IMR-90 (cell line): Measurements from ENCODE around the gene OAS3. TPM values are rescaled to one million over a fixed set of nuclear protein-coding genes. Genes with fewer than 3 reads are reported as not detected.

ENCODE experiments used
- ATAC-seq: fragments of 200-7000 bp; cut with Tn5 transposase; 2 replicates; pipeline ENCODE4 v1.9.1; 2020; ENCODE audit warnings: low read depth, mild to moderate bottlenecking, moderate library complexity
- BruUV-seq: library from RNA; stranded (reverse); fragments of 400-500 nt; replicated peaks from 2 replicates; lab custom pipeline; 2021; lab: Mats Ljungman, UMichigan
- CTCF ChIA-PET: fragments of 300-600 bp; formaldehyde crosslinking; extraction: SDS; loops from one replicate; lab custom pipeline; 2021; ENCODE audit warnings: antibody characterized with exemption; lab: Yijun Ruan, JAX
- POLR2A ChIA-PET: fragments of 300-600 bp; sonication (Branson Sonifier 250); formaldehyde crosslinking; loops from one replicate; lab custom pipeline; 2022; ENCODE audit warnings: antibody characterized with exemption; ENCODE audit not compliant: unreplicated experiment; lab: Charles Lee
- DNase-seq: peaks from one replicate; pipeline ENCODE4 v3.0.0; 2013
- H2AFZ ChIP-seq: replicated peaks from 2 replicates; pipeline ENCODE3; 2013; ENCODE audit warnings: low read length, mild to moderate bottlenecking; ENCODE audit not compliant: poor library complexity
- H2AK5ac ChIP-seq: 2 replicates; pipeline ENCODE4 v1.6.1; 2013; ENCODE audit warnings: low read depth, low read length, inconsistent platforms
- H2AK9ac ChIP-seq: replicated peaks from 2 replicates; pipeline ENCODE3; 2013; ENCODE audit warnings: mild to moderate bottlenecking, low read depth, low read length, moderate library complexity; ENCODE audit not compliant: poor library complexity
- H2BK120ac ChIP-seq: 2 replicates; pipeline ENCODE4 v1.6.1; 2013; ENCODE audit warnings: low read depth, low read length, inconsistent platforms
- H2BK15ac ChIP-seq: 3 replicates; pipeline ENCODE4 v1.6.1; 2013; ENCODE audit warnings: low read depth, low read length, inconsistent platforms
- H2BK20ac ChIP-seq: 2 replicates; pipeline ENCODE4 v1.6.1; 2013; ENCODE audit warnings: low read depth, mild to moderate bottlenecking, inconsistent platforms, low read length, moderate library complexity
- H2BK5ac ChIP-seq: 2 replicates; pipeline ENCODE4 v1.6.1; 2013; ENCODE audit warnings: mild to moderate bottlenecking, low read depth, low read length, inconsistent platforms; ENCODE audit not compliant: poor library complexity, severe bottlenecking
- H3K14ac ChIP-seq: replicated peaks from 2 replicates; pipeline ENCODE4 v1.6.1; 2013; ENCODE audit warnings: low read depth, low read length, inconsistent platforms
- H3K18ac ChIP-seq: 2 replicates; pipeline ENCODE4 v1.6.1; 2013; ENCODE audit warnings: low read depth, low read length, control low read depth
- H3K23ac ChIP-seq: 2 replicates; pipeline ENCODE4 v1.6.1; 2013; ENCODE audit warnings: low read depth, low read length, inconsistent platforms
- H3K27ac ChIP-seq: 2 replicates; pipeline ENCODE4 v1.5.1; 2013; ENCODE audit warnings: mild to moderate bottlenecking, control low read depth, low read length; ENCODE audit not compliant: insufficient read depth
- H3K27me3 ChIP-seq: 2 replicates; pipeline ENCODE4 v1.6.1; 2013; ENCODE audit warnings: low read length; ENCODE audit not compliant: control insufficient read depth, insufficient read depth
- H3K36me3 ChIP-seq: 2 replicates; pipeline ENCODE4 v1.6.1; 2013; ENCODE audit warnings: low read length, mixed read lengths; ENCODE audit not compliant: control insufficient read depth, insufficient read depth
- H3K4ac ChIP-seq: 2 replicates; pipeline ENCODE4 v1.6.1; 2013; ENCODE audit warnings: low read depth, low read length, inconsistent platforms
- H3K4me1 ChIP-seq: 2 replicates; pipeline ENCODE4 v1.6.1; 2013; ENCODE audit warnings: low read length, mixed read lengths; ENCODE audit not compliant: control insufficient read depth, insufficient read depth
- H3K4me2 ChIP-seq: 2 replicates; pipeline ENCODE4 v1.6.1; 2013; ENCODE audit warnings: low read depth, mild to moderate bottlenecking, control low read depth, low read length, moderate library complexity
- H3K4me3 ChIP-seq: 2 replicates; pipeline ENCODE4 v1.5.1; 2013; ENCODE audit warnings: low read depth, mild to moderate bottlenecking, control low read depth, low read length, moderate library complexity; ENCODE audit not compliant: insufficient read depth
- H3K56ac ChIP-seq: 2 replicates; pipeline ENCODE4 v1.6.1; 2013; ENCODE audit warnings: low read length, inconsistent platforms; ENCODE audit not compliant: insufficient read depth; ENCODE audit errors: extremely low read depth
- H3K79me1 ChIP-seq, 2 experiments: 2 replicates each; pipeline ENCODE4 v1.6.1; 2013; ENCODE audit warnings: low read length in 2 of 2, inconsistent platforms in 1 of 2, low read depth in 1 of 2
- H3K9ac ChIP-seq: 2 replicates; pipeline ENCODE4 v1.6.1; 2013; ENCODE audit warnings: low read depth, low read length, control low read depth
- H3K9me1 ChIP-seq: 2 replicates; pipeline ENCODE4 v1.6.1; 2013; ENCODE audit warnings: low read length, inconsistent platforms; ENCODE audit not compliant: insufficient read depth
- H3K9me3 ChIP-seq: 2 replicates; pipeline ENCODE4 v1.6.1; 2013; ENCODE audit warnings: low read length; ENCODE audit not compliant: control insufficient read depth, insufficient read depth
- H4K20me1 ChIP-seq: 2 replicates; pipeline ENCODE4 v1.6.1; 2013; ENCODE audit warnings: low read length, inconsistent platforms; ENCODE audit not compliant: insufficient read depth
- H4K5ac ChIP-seq: 2 replicates; pipeline ENCODE4 v1.6.1; 2013; ENCODE audit warnings: mild to moderate bottlenecking, low read depth, low read length, control low read depth
- H4K8ac ChIP-seq, 2 experiments: 2 replicates each; pipeline ENCODE4 v1.6.1; 2013; ENCODE audit warnings: low read depth in 2 of 2, low read length in 2 of 2, control low read depth in 1 of 2, inconsistent platforms in 1 of 2
- H4K91ac ChIP-seq: 2 replicates; pipeline ENCODE4 v1.6.1; 2013; ENCODE audit warnings: low read depth, low read length, inconsistent platforms; ENCODE audit not compliant: insufficient read depth
- RAD21 ChIP-seq: IDR thresholded peaks from 2 replicates; pipeline ENCODE4 v1.6.1; 2012; ENCODE audit warnings: low read length, improper control_type of control experiment
- WGBS, 2 experiments: methylation state at CpG; one replicate each; pipeline versions ENCODE4 v1.1.5 to v1.1.7; 2013; ENCODE audit warnings: missing lambda C conversion rate in 2 of 2; ENCODE audit not compliant: insufficient read length in 1 of 2; ENCODE audit errors: extremely low coverage in 2 of 2; 5-methylcytosine and 5-hydroxymethylcytosine counted together
- dilution Hi-C: fragments of 300-500 bp; cut with HindIII; formaldehyde crosslinking; loops from one replicate; pipeline ENCODE4 v1.14.3; 2018; ENCODE audit warnings: low sequenced_read_pairs; ENCODE audit not compliant: unreplicated experiment
- in situ Hi-C: fragments of 300-500 bp; cut with MboI; formaldehyde crosslinking; loops from 3 replicates; pipeline ENCODE4 v1.14.3; 2019; ENCODE audit warnings: low sequenced_read_pairs, inconsistent platforms, mixed read lengths
- intact Hi-C: fragments of 100-400 bp; cut with micrococcal nuclease; formaldehyde crosslinking; loops from 2 replicates; pipeline ENCODE4 v1.10.0; 2022
- polyA plus RNA-seq, 3 experiments: library from polyadenylated mRNA; depleted of rRNA; stranded (reverse); fragments of >200 nt; gene quantifications; 2 replicates each; pipeline ENCODE4 v1.2.3, GENCODE V29; 2012; ENCODE audit warnings: low replicate concordance in 1 of 3
- total RNA-seq: library from RNA; depleted of rRNA; stranded (reverse); fragments of >200 nt; gene quantifications from 2 replicates; pipeline ENCODE4 v1.2.3, GENCODE V29; 2012

The OAS3 gene
- total and polyA plus RNA-seq, 2 of the 4 experiments (the other 2 are of a cell fraction), result 4.1 to 7.8 TPM

- intact Hi-C loops (no loop called here), dilution Hi-C loops (no loop called here), in situ Hi-C loops (no loop called here)
- Histone ChIP-seq H2BK15ac (no peak overlapping the region), H3K9me3 (no peaks in the 10 kb centered on the region), H3K56ac (no peak overlapping the region), H4K91ac (no peak overlapping the region), H2BK5ac (no peak overlapping the region), H2BK120ac (no peak overlapping the region), H3K4me1 (peaks cover 1% of the 10 kb centered on the region; the same call in 1 of the 2 replicates), H3K27me3 (no peaks in the 10 kb centered on the region), H4K20me1 (no peaks in the 10 kb centered on the region), H3K18ac (no peak overlapping the region), H3K4me2 (no peak overlapping the region), H3K4ac (no peak overlapping the region), H3K9me1 (no peaks in the 10 kb centered on the region), H3K23ac (no peak overlapping the region), H2BK20ac (no peak overlapping the region), H2AFZ (no peak overlapping the region), H3K14ac (no peak overlapping the region), H3K4me3 (no peak overlapping the region), H3K36me3 (no peaks in the 10 kb centered on the region), H2AK5ac (no peak overlapping the region), H3K9ac (no peak overlapping the region), H4K8ac (no peak overlapping the region), H4K5ac (no peak overlapping the region), H2AK9ac (no peak overlapping the region), H3K79me1 (no peaks in the 10 kb centered on the region), H3K27ac (no peak overlapping the region)
- no peak for DNase-seq
- ChIA-PET CTCF (interaction anchor here (0.5 kb wide), 1 partner anchor 122 kb away, joined by 3 read pairs; no protein-coding TSS in a partner anchor), POLR2A (no interaction called here)
- ATAC-seq, result no peak
- BruUV-seq, result no TSS peak
- TF ChIP-seq RAD21, result no peak
- WGBS, 2 experiments, result no CpG with 5 or more reads among the region's 4 CpGs
These were observed 28.6 kb upstream of the OAS3 start for GRCh38 chr12:112909693-112910092.
